Activated naive CD8-positive, alpha-beta T cell treated with anti-CD3 and anti-CD28 coated beads, Interleukin-2, amount 50 U/mL, for 16 hours (primary cell): ENCODE measurements around the gene APMAP.
"Not testable (repeated sequence)": the region's sequence is repeated elsewhere in the genome, so short reads cannot be mapped to it uniquely, and the experiment has no call there.

ENCODE experiments used
- DNase-seq: peaks from one replicate; pipeline ENCODE4 v3.0.0-alpha.2; 2020; ENCODE audit warnings: low read depth, low spot score

The APMAP gene

DNA sequence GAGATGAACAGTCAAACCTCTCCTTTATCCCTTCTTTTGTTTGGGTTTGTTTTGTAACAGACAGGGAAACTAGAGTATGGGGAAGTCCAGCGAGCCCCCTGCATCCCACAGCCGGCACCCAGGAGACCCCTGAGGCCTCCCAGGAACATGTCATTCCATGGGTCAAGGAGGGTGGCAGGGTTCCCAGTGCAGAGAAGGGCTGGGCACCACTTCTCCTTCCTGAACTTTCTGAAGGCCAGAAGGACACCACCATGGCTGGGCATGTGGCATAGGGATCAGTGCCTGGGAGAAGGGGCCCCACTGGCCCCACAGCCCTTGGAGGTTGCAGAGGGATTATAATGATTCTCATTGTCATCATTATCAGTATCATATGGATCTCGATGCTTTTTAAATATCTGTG, 57.4 kb downstream of the APMAP start:
- DNase-seq = no peak

DNA sequence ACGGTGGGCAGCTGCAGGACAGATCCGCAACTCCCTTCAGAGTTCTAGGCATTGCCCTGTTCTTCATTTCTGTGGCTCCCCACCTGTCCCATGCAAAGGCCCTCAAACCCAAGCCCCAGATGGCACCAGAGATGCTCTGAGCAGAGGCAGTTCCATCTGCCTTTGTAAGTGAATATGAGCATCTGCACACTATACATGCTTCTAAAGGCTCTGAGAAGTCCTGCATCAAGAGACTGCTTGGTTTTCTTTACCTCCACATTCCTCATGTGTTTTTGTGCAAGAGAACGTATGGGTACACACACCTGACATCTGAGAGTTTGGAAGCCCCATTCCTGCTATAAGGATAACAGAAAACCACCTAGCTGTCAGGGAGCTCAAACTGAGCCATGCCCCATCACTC, 57.8 kb downstream of the APMAP start:
- DNase-seq = no peak

DNA sequence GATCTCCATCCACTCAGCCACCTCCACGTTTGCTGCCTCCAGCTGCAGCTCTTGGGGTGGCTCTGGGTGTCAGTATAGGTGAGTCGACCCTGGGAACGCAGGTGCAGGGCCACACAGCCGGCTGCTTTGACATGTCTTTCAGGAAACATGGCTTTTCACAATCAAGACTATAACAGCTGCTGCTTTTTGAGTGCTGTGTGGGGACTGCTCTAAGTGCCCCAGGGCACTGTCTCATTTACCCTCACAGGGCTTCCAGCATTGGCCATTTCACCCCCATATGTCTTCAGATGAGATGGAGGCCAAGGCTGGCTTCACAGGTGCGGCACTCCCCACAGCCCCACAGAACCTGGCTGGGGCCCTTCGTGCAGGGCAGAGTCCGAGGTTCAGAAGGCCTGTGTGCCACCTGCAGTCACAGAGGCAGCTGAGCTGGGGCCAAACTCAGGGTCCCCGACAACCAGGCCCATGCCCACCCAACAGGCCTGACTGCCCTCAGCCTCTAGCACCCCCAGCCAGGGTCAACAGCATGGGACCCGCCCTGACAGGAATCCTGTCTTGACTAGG, 58.4 kb downstream of the APMAP start:
- DNase-seq = no peak

DNA sequence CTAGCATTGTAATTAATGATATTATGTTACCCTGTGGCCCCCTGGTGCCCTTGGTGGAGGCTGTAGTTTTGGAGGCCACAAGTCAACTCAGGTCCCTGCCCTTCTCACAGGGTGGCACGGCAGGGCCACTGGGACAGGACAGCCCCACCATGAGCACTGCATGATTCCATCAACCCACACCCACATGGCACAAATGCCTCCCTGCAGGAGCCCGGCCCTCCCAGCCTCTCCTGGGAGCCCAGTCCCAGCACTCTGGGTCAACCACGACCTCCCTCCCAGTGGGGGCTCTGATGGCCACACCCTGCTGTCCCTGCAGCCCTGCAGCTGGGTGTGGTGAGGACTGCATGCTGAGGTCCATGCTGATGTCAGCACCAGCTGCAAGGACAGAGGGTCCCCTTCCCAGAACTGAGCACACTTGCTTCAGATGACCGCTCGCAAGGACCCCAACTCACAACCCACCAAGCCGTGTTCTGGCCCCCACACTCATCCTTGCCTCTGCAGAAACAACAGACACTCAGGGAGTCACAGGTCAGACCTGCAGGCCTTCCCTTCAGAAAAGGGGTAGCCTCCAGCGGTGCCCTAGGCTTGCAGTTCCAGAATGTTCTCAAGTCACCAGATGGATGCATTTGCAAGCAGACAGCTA, 59.2 kb downstream of the APMAP start:
- DNase-seq = no peak

DNA sequence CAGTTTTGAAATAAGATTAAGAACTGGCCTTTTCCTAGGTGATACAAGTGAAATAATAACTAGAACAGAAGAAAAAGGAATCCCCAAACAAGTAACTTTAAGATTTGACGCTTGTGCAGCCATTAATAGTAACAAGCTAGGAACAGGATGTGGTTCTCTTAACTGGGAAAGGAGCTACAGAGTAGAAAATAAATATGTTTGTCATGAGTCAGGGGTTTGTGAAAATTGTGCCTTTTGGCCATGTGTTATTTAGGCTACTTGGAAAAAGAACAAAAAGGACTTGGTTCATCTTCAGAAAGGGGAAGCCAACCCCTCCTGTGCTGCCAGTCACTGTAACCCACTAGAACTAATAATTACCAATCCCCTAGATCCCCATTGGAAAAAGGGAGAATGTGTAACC, 60.7 kb downstream of the APMAP start:
- DNase-seq = not testable (repeated sequence)

DNA sequence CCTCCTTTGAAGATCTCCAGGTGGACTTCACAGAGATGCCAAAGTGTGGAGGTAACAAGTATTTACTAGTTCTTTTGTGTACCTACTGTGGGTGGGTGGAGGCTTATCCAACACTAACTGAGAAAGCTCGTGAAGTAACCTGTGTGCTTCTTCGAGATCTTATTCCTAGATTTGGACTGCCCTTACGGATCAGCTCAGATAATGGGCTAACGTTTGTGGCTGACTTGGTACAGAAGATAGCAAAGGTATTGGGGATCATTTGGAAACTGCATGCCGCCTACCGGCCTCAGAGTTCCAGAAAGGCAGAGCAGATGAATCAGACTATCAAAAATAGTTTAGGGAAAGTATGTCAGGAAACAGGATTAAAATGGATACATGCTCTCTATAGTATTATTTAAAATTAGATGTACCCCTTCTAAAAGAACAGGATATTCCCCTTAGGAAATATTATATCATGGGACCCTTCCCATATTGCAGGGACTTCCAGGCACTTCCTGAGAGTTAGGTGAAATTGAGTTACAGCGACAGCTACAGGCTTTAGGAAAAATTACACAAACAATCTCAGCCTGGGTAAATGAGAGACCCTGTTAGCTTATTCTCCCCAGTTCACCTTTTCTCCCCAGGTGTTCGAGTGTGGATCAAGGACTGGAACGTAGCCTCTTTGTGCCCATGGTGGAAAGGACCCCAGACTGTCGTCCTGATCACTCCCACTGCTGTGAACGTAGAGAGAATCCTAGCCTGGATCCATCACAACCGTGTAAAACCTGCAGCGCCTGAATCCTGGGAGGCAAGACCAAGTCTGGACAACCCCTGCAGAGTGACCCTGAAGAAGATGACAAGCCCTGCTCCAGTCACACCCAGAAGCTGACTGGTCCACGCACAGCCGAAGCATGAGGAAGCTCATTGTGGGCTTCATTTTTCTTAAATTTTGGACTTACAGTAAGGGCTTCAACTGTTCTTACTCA, 61.5 kb downstream of the APMAP start:
- DNase-seq = not testable (repeated sequence)

DNA sequence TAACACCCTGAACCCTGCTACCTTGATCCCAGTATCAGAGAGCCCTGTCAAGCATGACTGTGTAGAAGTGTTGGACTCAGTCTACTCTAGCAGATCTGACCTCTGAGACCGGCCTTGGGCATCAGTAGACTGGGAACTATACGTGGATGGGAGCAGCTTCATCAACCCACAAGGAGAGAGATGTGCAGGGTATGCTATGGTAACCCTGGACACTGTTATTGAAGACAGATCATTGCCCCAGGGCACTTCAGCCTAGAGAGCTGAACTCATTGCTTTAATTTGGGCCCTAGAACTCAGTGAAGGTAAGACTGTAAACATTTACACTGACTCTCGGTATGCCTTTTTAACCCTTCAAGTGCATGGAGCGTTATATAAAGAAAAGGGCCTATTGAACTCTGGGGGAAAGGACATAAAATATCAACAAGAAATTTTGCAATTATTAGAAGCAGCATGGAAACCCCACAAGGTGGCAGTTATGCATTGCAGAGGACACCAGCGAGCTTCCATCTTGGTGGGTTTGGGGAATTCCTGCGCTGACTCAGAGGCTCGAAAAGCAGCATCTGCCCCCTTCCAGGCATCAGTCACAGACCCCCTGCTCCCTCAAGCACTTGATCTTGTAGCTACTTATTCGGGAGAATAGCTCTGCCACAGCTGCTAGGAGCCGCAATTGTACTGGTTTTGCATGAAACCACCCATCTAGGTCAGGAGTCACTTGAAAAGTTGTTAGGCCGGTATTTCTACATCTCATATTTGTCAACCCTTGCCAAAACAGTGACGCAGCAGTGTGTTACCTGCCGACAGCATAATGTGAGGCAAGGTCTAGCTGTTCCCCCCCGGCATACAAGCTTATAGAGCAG, 62.5 kb downstream of the APMAP start:
- not testable (repeated sequence) for DNase-seq

DNA sequence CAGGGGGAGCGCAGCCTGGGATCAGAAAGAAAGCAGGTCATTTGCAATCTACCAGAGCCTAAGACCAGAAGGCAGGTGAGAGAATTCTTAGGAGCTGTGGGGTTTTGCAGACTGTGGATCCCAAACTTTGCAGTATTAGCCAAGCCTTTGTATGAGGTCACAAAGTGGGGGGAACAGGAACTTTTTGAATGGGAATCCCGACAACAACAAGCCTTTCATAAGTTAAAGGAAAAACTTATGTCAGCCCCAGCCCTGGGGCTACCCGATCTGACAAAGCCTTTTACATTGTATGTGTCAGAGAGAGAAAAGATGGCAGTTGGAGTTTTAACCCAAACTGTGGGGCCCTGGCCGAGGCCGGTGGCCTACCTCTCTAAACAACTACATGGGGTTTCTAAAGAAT, 63.3 kb downstream of the APMAP start:
- DNase-seq = not testable (repeated sequence)

DNA sequence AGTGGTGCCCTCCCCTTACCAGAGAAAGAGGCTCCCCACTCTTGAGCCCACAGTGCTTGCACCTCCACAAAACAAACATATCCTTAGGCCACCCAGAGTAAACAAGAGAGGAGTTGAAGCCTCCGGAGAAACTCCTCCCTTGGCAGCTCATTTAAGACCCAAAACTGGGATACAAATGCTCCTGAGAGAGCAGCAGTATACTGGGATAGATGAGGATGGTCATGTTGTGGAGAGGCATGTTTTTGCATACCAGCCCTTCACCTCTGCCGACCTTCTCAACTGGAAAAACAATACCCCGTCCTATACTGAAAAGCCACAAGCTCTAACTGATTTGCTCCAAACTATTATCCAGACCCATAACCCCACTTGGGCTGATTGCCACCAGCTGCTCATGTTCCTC, 71.8 kb downstream of the APMAP start:
- DNase-seq = not testable (repeated sequence)

DNA sequence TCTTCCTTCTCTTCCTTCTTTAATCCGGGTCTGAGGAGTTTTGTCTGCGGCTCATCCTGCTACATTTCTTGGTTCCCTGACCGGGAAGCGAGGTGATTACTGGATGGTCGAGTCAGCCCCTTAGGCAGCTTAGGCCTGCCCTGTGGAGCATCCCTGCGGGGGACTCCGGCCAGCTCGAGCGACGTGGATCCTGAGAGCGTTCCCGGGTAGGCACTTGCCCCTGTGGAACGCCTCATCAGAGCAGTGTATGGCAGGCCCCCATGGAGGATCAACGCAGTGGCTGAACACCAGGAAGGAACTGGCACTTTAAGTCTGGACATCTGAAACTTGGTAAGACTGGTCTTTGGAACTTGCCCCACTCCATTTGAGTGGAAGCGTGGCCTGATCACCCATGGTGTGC, 72.9 kb downstream of the APMAP start:
- not testable (repeated sequence) for DNase-seq

DNA sequence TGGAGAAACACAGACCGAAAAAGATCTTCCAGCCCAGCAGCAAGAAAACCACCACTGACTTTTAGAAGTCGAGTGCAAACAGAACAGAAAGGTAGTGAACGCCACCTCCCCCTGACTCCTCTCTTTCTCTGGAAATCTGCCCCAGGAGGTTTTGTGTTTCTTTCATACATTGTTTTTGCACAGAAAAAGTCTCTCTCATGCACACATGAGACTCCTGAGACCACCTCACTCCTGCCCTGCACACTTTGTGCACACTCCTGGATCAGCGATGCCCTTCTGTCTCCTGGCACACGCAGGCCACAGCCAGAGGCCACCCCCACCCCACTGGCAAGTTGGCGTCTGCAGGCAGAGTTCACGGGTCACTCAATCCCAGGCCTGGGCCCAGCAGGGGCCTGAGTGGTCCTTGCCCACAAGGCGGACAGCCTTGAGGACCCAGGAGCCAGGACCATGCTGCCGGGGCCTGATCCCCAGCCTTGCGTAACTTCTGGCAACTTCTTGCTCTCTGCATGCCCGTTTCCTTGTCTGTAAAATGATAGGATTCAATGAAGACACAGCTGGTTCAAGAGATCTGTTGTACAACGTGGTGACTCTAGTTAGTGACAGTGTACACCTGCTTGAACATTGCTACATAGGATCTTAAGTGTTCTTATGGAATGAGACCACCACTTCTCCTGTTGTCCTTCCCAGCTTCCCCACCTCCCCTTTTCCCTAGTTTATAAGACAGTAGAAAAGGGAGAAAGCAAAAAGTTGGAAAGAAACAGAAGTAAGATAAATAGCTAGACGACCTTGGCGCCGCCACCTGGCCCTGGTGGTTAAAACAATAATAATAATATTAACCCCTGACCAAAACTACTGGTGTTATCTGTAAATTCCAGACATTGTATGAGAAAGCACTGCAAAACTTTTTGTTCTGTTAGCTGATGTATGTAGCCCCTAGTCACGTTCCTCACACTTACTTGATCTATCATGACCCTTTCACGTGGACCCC, 73.7 kb downstream of the APMAP start:
- DNase-seq = no peak

DNA sequence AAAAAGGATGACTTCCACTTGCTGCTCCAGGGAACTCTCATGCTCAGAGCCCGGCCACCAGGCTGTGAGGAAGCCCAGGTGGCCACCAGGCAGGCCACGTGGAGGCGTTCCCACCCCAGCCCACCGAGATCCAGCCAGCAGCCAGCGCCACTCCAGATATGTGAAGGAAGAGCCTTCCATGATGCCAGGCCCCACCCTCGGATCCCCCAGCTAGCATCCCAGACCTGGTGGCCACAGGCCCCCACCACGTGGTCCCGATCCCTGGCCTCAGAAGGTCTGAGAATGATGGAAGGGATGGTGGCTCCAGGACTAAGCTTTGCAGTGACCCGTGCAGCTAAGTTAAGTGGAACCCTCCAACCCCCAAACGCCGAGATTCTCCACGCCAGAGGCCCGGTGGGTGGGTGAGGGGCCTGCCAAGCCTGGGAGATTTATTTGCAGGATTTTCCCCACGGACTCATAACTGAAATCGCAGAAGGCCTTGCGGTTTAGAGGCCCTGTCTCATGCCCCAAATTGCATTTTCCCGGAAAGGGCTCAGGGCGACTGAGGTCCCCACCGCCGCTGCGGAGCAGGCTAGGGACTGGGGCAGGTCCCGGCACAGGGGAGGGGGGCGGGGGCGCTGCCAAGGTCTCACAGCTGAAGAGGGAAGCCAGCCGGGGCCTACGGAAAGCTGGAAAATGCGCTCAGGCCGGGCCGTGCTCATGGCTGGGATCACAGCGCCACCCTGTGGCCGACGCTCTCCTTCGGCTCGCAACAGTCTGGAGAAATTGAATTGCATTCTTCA, 74.6 kb downstream of the APMAP start:
- no peak for DNase-seq

DNA sequence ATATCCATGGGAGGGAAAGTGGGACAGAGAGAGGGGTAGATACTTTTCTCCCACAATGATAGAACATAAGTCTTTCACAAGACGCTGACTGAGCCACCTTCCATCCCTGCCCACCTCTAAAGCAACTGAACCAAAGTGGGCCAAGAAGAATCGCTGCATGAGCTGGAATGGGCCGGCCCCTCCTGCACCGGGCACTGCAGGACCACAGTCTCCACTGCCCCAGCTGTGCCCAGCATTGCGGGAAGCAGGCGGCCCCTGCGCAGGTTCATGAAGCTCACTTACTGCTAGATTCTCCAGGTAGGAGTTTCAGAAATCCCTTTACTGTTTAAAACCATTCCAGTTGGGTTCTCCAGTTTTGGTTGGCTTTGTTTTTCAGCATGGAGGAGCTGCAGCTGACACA, 75.5 kb downstream of the APMAP start:
- no peak for DNase-seq

DNA sequence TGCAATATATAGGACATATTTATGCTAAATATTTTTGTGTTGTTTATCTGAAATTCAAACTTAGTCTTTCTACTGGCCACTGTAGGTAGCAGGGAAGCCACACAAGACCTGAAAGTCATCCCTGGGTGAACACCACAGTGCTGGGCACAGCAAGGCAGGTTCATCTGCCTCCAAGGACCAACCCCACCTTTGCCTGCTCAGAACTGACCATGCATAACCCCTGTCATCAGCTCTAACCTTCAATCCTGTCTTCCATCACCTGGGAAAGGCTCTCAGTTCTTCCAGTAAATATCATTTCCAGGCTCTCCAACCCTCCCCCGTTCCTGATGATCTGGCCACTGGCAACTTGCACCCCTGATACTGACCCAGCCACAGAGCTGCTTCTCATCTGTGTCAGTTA, 76.1 kb downstream of the APMAP start:
- no peak for DNase-seq

DNA sequence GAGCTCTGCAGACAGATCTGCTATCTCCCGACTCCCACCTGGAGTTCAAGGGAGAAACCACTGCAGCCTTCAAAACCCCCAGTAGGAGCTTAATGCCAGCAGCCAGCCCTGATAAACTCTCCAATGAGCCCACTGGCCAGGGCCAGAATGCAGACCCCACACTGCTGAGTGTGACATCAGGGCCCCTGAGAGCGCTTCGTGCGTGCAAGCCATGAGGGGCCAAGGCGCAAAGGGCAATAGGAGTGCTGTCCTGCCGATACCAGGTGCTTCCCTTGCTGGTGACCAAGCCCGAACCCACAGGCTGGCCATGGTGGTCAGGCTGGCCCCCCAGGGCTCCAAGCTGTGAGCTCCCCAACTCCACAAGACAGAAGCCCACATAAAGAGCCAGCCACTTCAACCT, 76.7 kb downstream of the APMAP start:
- DNase-seq = no peak

DNA sequence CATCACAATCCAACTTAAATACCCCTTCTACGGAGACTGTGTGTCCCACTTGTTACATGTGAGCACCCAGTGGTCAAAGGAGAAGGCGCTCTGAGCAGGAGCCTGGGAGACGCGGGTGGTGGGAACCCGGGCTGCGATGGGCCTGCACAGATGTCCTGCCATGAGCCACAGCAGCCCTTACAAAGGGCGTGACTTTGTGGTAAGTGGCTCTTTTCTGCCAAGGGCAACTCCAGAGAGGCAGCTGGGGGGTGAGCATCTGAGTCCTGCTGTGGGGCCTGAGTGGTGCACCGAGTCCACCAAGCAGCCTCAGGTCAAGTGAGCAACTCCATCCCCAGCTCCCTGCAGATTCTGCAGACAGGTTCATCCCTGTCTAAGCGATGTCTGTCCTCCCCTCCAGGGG, 77.1 kb downstream of the APMAP start:
- DNase-seq = no peak

DNA sequence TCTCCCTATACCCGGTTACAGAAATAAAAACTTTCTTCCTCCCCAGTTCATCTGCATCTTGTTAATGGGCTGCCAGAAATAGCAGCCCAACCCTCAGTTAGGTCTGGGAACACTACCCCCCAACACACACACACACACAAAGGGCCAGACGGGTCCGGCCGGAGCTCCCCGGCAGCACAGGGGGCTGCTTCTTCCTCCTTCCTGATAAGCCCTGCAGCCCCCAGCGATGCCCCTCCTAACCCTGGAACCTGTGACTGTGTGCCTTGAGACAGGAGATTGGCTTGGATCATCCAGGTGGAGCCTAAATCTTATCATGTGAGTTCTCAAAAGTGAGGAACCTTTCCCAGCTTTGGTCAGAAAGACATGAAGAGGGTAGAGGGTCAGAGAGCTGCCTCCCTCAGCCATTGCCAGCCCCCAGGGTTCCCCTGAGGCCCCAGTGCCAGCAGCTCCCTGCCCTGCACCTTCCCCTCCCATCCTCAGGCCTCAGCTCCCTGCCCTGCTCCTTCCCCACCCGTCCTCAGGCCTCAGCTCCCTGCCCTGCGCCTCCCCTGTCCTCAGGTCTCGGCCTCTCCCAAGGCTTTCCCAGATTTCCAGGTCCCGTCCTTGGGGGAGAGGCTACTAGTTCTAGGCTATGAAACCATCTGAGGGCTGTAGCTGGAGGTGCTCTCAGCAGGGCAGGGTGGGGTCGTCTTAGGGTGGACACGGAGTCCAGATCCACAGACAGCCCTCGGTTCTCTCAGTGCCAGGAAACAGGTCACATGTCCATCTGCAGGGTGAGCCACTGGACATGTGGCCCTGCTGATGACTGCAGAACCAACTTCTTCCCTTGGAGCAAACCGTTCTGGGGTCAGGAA, 77.9 kb downstream of the APMAP start:
- no peak for DNase-seq

DNA sequence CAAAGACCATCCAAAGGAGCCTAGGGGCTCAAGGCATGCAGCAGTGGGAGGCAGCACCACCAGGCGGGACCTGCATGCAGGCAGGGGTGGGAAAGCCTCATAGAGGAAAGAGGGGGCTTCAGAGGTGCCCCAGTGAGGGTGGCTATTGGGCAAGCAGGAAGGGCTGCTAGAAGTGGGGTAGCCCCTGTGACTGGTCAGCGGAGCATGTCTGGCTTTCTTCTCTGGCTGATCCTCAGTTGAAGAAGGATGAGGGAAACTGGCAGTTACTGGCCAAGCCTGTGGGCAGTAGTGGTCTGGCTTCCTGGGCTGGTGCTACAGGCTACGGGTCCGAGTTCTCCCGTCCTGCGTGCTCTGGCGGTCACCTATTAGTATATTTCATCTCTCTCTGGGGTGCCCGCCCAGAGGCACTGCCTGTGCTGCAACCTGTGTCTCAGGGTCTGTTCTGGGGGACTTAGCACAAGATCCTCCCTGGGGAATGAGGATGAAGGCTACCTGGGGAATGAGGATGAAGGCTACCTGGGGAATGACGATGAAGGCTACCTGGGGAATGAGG, 79.4 kb downstream of the APMAP start:
- no peak for DNase-seq
